ENCODE data around the gene KLHDC4. TPM values are rescaled to one million over a fixed set of nuclear protein-coding genes. Genes with fewer than 3 reads are reported as not detected.

KLHDC4 gene
- total RNA-seq, 2 experiments from 2014 or later, result 91.7 to 101 TPM

DNA sequence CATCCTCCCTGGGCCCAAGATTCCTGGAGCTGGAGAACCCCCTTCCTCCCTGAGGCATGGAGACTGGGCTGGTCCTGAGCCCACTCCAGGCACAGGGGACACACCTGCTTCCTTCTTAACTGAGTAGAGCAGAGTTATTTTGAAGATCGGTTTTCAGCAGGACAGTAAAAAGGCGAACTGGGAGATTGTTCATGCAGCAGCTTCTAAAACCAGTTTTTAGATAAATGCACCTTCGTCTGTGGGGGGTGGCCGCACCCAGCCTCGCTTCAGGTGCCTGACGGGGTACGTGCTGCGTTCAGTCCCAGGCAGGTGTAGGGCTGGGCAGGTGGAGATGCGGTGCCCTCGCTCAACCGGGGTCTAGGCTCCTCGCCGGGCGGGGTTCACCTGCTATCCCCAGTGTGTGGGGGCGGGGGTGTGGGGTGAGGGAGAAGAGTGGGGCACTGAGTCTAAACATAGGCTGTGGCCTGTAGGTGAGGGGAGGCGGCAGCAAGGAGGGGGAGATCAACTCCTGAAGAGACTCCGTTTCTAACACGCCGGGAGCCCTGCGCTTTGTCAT is 94.0 kb downstream of the KLHDC4 start:
- POLR2A ChIA-PET, result no interaction called here
- ATAC-seq (no peak), DNase-seq (no peak)
- CTCF ChIA-PET, result no interaction called here
- H3K27ac Mint-ChIP-seq, result no peak overlapping the region
- H3K9me3 Mint-ChIP-seq (ENCODE audit: insufficient read depth), result no peaks in the 10 kb centered on the region
- H3K4me3 Mint-ChIP-seq, result no peak overlapping the region
- H3K4me1 Mint-ChIP-seq (ENCODE audit: low read depth), result no peaks in the 10 kb centered on the region
- H3K36me3 Mint-ChIP-seq (ENCODE audit: low read depth), result no peaks in the 10 kb centered on the region
- H3K27me3 Mint-ChIP-seq (ENCODE audit: low read depth), result no peaks in the 10 kb centered on the region

DNA sequence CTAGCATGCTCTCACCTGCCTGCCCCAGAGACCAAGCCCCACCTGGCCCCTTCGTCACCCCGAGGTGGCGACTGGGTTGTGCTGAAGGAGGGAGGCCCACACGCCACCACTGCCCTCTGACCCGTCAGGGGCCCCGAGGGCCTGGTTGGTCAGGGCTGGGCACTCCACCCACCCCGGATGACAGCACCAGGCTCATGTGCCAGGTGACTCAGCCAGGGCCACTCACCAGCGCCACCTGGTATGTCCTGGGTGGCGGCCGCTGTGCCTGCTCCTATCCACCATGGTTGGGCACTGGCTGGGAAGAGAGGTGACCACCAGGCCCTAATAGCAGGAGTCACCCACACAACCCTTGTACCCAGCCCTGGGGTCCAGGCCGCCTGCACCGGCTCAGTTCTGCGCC is 94.6 kb downstream of the KLHDC4 start:
- H3K4me1 Mint-ChIP-seq (ENCODE audit: low read depth), result no peaks in the 10 kb centered on the region
- ATAC-seq (no peak), DNase-seq (no peak)
- CTCF ChIA-PET, result no interaction called here
- H3K4me3 Mint-ChIP-seq, result no peak overlapping the region
- POLR2A ChIA-PET, result no interaction called here
- no peaks in the 10 kb centered on the region for H3K27me3 Mint-ChIP-seq (ENCODE audit: low read depth)
- H3K9me3 Mint-ChIP-seq (ENCODE audit: insufficient read depth), result no peaks in the 10 kb centered on the region
- no peak overlapping the region for H3K27ac Mint-ChIP-seq
- H3K36me3 Mint-ChIP-seq (ENCODE audit: low read depth), result no peaks in the 10 kb centered on the region

DNA sequence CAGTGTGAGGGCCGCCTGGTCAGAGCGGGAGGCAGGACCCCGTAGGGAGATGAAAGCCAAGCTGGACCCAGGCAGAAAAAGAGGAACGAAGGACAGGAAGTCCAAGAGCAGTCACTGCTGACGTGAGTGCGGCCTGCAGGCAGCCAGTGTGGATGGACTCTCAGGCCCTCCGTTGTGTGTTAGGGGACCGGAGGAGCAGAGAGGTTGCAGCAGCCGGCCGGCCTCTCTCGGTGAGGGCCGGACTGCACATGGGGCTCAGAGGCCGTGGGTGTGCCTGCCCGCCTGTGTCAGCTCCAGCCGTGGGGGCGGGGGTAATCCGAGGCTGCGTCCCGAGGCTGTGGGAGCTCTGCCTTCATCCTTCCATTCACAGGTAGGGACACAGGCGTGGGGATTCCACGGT is 96.1 kb downstream of the KLHDC4 start:
- CTCF ChIA-PET, result no interaction called here
- H3K9me3 Mint-ChIP-seq (ENCODE audit: insufficient read depth), result no peaks in the 10 kb centered on the region
- H3K27me3 Mint-ChIP-seq (ENCODE audit: low read depth), result no peaks in the 10 kb centered on the region

DNA sequence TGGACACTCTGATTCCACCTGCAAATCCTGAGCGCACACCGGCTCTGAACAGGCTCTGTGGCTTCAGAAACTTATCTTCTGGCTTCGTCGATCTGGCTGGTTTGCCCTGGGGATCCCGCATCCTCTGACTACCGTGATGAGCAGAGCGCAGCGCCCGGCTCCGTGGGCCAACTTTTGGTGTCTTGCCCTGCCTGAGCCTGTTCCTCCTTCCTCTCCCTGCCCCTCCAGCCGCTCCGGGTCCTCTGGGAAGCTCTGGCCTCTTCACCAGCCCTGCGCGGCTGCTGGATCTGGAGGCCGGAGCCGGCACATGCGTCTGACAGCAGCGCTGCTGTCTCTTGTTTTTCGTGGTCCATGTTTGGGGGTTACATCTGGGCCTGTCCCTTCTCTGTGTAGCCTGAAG is 97.8 kb downstream of the KLHDC4 start:
- Mint-ChIP-seq H3K4me1 (ENCODE audit: low read depth) (no peaks in the 10 kb centered on the region), H3K27ac (no peak overlapping the region)
- CTCF ChIA-PET, result no interaction called here

More for the DNA sequence above, 96.1 kb downstream of the KLHDC4 start:
- ATAC-seq (no peak), DNase-seq (no peak)
- H3K4me1 Mint-ChIP-seq (ENCODE audit: low read depth), result no peaks in the 10 kb centered on the region
- H3K27ac Mint-ChIP-seq, result no peak overlapping the region
- POLR2A ChIA-PET, result no interaction called here
- H3K36me3 Mint-ChIP-seq (ENCODE audit: low read depth), result no peaks in the 10 kb centered on the region
- H3K4me3 Mint-ChIP-seq, result no peak overlapping the region

DNA sequence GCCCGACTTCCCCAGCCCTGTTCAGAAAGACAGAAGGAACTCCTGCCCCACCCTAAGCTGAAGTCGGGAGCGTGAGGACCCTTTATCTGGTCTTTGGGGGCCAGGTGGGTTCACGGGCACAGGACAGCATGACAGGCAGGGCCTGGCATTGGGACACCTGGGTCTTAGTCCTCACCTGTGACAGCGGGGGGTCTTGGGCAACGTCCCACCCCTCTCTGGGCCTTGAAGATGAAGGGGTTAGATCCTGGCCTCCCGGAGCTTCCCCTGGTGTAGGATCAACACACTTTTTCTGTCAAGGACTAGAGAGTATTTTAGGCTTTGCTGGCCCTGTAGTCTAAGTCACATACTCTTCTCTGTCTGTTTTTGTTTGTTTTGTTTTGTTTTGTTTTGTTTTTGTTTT is 98.3 kb downstream of the KLHDC4 start:
- DNase-seq (no peak), ATAC-seq (no peak)
- CTCF ChIA-PET, result no interaction called here
- Mint-ChIP-seq H3K4me1 (ENCODE audit: low read depth) (no peaks in the 10 kb centered on the region), H3K9me3 (ENCODE audit: insufficient read depth) (no peaks in the 10 kb centered on the region), H3K4me3 (no peak overlapping the region), H3K27ac (no peak overlapping the region), H3K36me3 (ENCODE audit: low read depth) (no peaks in the 10 kb centered on the region), H3K27me3 (ENCODE audit: low read depth) (no peaks in the 10 kb centered on the region)
- POLR2A ChIA-PET, result no interaction called here

More for the DNA sequence above, 97.8 kb downstream of the KLHDC4 start:
- no peaks in the 10 kb centered on the region for H3K27me3 Mint-ChIP-seq (ENCODE audit: low read depth)
- H3K9me3 Mint-ChIP-seq (ENCODE audit: insufficient read depth), result no peaks in the 10 kb centered on the region
- ATAC-seq (no peak), DNase-seq (no peak)
- H3K36me3 Mint-ChIP-seq (ENCODE audit: low read depth), result no peaks in the 10 kb centered on the region
- H3K4me3 Mint-ChIP-seq, result no peak overlapping the region
- POLR2A ChIA-PET, result no interaction called here

DNA sequence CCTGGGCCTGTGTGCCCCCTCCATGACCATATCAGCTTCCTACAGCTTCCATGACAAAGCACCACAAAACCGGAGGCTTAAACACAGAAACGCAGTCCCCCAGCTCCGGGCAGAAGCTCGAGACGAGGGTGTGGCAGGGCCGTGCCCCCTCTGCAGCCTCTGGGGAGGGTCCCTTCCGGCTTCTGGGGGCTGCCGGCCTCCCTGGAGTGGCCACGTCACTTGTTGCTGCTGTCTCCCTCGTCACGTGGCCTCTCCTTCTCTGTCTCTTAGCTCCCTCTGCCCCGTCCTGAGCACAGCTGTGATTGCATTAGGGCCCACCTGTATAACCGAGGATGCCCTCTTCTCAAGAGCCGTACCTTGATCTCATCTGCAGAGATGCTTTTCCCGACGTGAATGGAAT is 98.9 kb downstream of the KLHDC4 start:
- no peak for ATAC-seq
- Mint-ChIP-seq H3K27ac (no peak overlapping the region), H3K4me1 (ENCODE audit: low read depth) (no peaks in the 10 kb centered on the region), H3K36me3 (ENCODE audit: low read depth) (no peaks in the 10 kb centered on the region), H3K27me3 (ENCODE audit: low read depth) (no peaks in the 10 kb centered on the region), H3K9me3 (ENCODE audit: insufficient read depth) (no peaks in the 10 kb centered on the region), H3K4me3 (no peak overlapping the region)
- CTCF ChIA-PET, result no interaction called here
- POLR2A ChIA-PET, result no interaction called here
- DNase-seq, result no peak

DNA sequence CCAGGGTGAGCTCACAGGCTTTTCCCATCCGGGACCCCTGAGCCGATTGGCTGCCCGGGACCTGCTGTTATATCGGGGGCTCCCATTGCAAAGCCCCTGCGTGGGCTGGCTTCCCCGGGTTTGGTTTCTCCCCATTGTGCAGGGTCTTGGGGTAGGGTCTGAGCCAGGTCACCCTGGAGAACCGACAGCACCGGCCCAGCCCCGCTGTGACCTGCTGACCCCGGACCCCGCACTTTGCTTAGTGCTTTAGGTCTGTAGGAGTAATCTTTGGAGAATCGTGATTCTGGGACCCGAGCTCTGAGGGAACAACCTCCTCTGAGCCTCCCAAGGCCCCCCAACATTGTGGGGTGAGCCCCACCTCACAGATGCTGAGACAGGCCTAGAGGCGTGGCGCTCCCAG is 100.6 kb downstream of the KLHDC4 start:
- H3K4me3 Mint-ChIP-seq, result no peak overlapping the region
- POLR2A ChIA-PET, result no interaction called here
- DNase-seq (no peak), ATAC-seq (no peak)
- H3K27me3 Mint-ChIP-seq (ENCODE audit: low read depth), result peaks cover 4% of the 10 kb centered on the region
- H3K36me3 Mint-ChIP-seq (ENCODE audit: low read depth), result no peaks in the 10 kb centered on the region
- H3K9me3 Mint-ChIP-seq (ENCODE audit: insufficient read depth), result no peaks in the 10 kb centered on the region
- H3K4me1 Mint-ChIP-seq (ENCODE audit: low read depth), result no peaks in the 10 kb centered on the region
- H3K27ac Mint-ChIP-seq, result no peak overlapping the region
- CTCF ChIA-PET, result no interaction called here

DNA sequence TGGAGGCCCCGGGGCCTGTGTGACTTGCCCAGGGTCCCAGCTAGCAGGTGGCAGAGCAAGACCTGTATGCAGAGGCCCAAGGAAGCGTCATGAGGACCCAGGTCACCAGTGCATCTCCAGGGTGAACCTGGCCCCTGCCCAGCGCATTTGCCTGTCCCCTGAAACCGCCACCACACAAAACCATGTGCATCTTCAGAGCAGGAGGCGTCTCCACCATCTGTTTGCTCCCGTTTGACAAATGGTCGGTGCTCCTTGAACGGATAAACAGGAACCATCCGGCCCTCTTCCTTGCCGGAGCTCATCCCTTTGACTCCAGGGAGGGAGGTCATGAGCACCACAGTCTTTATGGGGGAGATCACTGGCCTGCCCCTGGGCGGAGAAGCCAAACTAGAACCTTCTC is 101.0 kb downstream of the KLHDC4 start:
- Mint-ChIP-seq H3K9me3 (ENCODE audit: insufficient read depth) (no peaks in the 10 kb centered on the region), H3K4me3 (no peak overlapping the region), H3K4me1 (ENCODE audit: low read depth) (no peaks in the 10 kb centered on the region), H3K36me3 (ENCODE audit: low read depth) (no peaks in the 10 kb centered on the region), H3K27me3 (ENCODE audit: low read depth) (peaks cover 4% of the 10 kb centered on the region), H3K27ac (no peak overlapping the region)
- ChIA-PET CTCF (no interaction called here), POLR2A (no interaction called here)
- ATAC-seq (no peak), DNase-seq (no peak)

DNA sequence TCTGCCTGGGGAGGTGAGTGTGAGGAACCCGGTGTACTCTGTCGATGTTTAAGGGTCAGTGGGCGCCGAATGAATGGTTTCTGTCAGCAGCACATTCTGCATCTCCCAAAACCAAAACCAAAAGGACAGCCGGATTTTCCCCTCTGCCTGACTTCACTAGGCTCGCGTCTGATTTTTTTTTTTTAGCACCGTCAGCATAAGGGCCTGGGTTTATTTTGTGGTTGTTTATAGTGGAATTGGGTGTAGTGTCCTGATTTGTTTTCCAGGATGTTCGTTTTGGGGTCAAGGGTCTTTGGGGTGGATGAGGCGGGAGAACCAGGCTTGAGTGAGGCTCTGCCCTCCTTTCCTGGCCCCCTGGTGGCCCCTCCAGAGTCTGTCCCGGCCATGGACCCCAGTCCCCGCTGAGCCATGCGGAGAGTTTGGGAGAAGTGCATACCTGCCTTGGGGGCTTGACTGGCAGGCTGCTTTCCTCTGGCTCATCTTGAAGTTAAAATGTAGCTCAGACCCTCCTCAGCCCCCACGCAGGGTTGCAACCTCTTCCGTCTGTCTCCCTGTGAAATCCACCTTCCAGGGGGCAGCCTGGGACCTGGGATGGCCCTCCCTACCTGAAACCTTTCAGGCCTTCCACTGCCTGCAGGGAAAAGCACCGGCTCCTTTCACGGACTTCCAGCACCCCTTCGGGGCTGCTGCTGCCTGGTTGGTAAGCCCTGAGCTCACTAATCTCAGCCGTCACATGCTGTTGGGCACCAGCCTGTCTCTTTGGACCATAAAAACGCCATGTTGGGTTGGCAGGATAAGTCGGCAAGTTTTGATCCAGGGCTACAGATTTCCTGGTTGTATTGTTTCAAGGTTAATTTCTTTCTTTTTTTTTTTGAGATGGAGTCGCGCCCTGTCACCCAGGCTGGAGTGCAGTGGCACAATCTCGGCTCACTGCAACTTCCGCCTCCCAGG is 103.3 kb downstream of the KLHDC4 start:
- Mint-ChIP-seq H3K4me3 (no peak overlapping the region), H3K36me3 (ENCODE audit: low read depth) (no peaks in the 10 kb centered on the region), H3K9me3 (ENCODE audit: insufficient read depth) (no peaks in the 10 kb centered on the region), H3K27ac (no peak overlapping the region), H3K4me1 (ENCODE audit: low read depth) (no peaks in the 10 kb centered on the region), H3K27me3 (ENCODE audit: low read depth) (peaks cover 4% of the 10 kb centered on the region)
- ChIA-PET CTCF (no interaction called here), POLR2A (no interaction called here)
- DNase-seq, result no peak
- ATAC-seq, result no peak

DNA sequence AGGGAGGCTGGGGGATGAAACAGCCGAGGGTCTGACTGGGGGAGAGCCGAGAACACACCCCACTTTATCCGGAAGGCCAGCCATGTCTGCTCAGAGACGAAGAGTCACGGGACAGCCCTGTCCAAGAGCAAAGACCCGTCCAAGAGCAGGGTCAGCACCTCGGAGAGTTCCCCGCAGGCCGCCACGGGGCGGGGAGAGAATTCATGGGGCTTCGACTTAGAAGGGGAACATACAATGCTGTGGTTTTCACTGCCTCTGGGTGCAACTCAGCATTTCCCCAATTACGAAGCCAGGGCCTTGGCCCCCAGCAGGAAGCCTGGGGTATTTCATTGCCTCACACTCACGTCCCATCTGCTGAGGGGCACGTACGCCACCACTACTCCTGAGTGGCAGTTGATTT is 104.2 kb downstream of the KLHDC4 start:
- ATAC-seq, result peak; percentile 56
- H3K4me3 Mint-ChIP-seq, result no peak overlapping the region
- CTCF ChIA-PET, result no interaction called here
- DNase-seq, result peak; percentile 59
- no peaks in the 10 kb centered on the region for H3K9me3 Mint-ChIP-seq (ENCODE audit: insufficient read depth)
- H3K36me3 Mint-ChIP-seq (ENCODE audit: low read depth), result no peaks in the 10 kb centered on the region
- H3K27me3 Mint-ChIP-seq (ENCODE audit: low read depth), result peaks cover 4% of the 10 kb centered on the region
- no peaks in the 10 kb centered on the region for H3K4me1 Mint-ChIP-seq (ENCODE audit: low read depth)
- POLR2A ChIA-PET, result no interaction called here
- H3K27ac Mint-ChIP-seq, result no peak overlapping the region

DNA sequence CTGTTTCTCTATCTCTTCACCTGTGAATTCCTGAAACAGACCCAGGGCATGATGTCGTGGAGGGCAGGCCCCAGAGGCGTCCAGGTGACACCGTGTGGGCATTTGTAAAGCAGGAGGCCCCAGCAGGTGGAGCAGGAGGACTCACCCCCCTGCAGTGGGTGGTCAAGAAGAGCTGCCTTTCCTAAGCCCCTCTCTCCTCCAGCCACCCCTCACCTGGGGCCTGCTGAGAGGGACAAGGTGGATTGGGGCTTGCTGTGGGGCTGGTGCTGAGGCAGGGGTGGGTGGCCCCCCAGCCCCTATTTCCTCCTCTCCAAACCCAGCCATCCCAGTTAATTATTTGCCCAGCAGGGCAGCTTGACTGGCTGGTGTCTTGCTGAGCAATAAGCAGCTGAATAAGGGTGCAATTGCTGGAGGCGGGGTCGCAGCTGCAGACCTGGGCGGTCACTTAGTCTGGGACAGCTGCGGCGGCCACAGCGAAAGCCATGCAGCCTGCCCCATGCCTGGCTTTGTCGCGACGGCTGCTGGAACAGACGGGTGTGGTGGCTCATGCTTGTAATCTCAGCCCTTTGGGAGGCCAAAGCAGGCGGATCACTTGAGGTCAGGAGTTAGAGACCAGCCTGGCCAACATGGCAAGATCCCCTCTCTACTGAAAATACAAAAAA is 107.1 kb downstream of the KLHDC4 start:
- Mint-ChIP-seq H3K4me3 (no peak overlapping the region), H3K36me3 (ENCODE audit: low read depth) (no peaks in the 10 kb centered on the region), H3K27me3 (ENCODE audit: low read depth) (peaks cover 4% of the 10 kb centered on the region), H3K4me1 (ENCODE audit: low read depth) (no peaks in the 10 kb centered on the region), H3K9me3 (ENCODE audit: insufficient read depth) (no peaks in the 10 kb centered on the region), H3K27ac (no peak overlapping the region)
- POLR2A ChIA-PET, result no interaction called here
- ATAC-seq, result no peak
- no peak for DNase-seq
- CTCF ChIA-PET, result no interaction called here
